Jurkat, Clone E6-1 (cell line): ENCODE results near the gene KLHL29.

Experiments used
- DNase-seq: peaks from one replicate; pipeline ENCODE4 v3.0.0-alpha.2; 2011; ENCODE audit warnings: low read depth, low spot score
- H3K4me3 ChIP-seq: 2 replicates; pipeline ENCODE4 v1.5.1; 2011; ENCODE audit warnings: mild to moderate bottlenecking, low read length, control low read depth, moderate library complexity

KLHL29 gene

GRCh38 chr2:23484275-23484674 is 99.3 kb downstream of the KLHL29 start:
- no peak for DNase-seq
- H3K4me3 ChIP-seq: no peak overlapping the region

DNA sequence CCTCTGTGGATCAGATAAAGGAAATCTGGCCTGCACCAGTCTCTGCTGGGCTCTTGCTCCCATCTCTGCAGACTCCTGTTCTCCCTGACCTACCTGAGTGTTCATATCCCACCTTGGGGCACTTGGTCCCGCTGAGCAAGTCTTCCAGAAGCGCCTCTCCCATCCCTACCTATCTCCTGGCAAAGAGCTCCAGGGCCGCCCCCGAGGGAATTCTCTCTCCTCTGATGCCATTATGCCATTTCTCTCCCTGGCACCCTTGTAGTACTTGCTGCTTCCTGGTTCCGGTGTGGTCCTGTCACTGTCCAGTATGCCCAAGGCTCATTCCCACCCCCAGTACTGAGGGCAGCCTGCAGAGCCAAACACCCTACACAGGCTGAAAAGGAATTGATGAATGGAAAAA is 99.8 kb downstream of the KLHL29 start:
- DNase-seq: no peak
- no peak overlapping the region for H3K4me3 ChIP-seq

GRCh38 chr2:23485261-23485660 is 100.3 kb downstream of the KLHL29 start:
- no peak for DNase-seq
- H3K4me3 ChIP-seq: no peak overlapping the region

DNA sequence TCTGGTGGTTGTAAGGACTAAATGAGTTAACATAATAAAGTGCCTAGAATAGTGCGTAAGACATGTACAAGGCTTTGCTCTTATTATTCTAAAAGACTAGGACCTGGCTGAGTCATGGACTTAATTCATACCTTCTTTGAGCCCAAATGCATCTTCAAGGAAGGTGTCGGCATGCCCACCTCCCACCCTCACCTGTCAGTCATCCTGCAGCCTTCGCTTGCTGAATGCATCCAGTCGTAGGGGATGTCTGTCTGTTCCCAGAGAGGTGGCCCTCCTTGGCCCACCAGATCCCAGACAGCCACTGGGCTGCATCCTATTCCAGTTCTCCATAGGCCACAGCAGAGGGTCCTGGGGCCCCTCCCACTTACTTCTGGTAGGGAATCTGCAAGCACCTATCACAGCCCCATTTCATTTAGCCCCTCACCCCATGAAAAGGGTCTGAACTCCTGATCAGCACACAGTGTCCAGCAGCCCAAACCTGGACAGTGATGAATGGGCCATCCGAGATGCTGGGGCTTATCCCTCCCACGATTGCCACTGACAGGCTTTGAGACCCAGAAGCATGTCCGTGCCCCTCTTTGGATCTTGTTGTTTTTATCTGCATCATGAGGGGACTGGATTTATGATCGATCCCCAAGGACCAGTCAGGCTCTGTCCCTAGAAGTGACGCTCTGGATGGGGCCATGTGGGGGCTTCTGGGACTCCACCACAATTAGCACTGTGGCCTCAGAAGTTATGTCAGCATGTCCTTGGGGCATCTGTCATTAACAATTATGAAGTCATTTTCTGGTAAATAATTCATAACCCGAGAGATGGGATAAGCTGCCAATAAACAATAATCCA is 101.1 kb downstream of the KLHL29 start:
- DNase-seq: no peak
- H3K4me3 ChIP-seq: no peak overlapping the region

DNA sequence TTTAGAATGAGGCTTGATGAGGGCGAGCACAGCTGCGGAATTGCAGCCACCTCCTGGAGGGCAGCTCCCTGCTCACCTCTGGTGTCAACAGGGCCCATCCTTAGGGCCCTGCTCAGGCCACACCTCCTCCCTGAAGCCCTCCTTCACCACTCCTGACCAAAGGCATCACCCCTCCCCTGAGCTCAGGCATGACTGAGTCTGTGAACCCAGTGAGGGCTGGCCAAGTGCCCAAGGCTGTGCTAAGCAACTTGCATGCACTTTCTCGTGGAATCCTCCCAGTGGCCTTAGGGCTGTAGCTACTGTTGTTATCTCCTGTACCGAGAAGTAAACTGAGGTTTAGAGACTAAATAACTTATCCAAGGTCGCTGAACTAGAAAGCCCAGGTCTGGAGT is 101.7 kb downstream of the KLHL29 start:
- no peak overlapping the region for H3K4me3 ChIP-seq
- no peak for DNase-seq

GRCh38 chr2:23487735-23488492 is 102.9 kb downstream of the KLHL29 start:
- DNase-seq: peak; percentile 7
- no peak overlapping the region for H3K4me3 ChIP-seq

- no peak overlapping the region for H3K4me3 ChIP-seq
- DNase-seq: no peak
Observed at GRCh38 chr2:23488584-23488983, 103.6 kb downstream of the KLHL29 start.

GRCh38 chr2:23489471-23490322 is 104.7 kb downstream of the KLHL29 start:
- DNase-seq: no peak
- H3K4me3 ChIP-seq: no peak overlapping the region

- H3K4me3 ChIP-seq: no peak overlapping the region
- no peak for DNase-seq
Observed at GRCh38 chr2:23491591-23492336, 106.8 kb downstream of the KLHL29 start.

GRCh38 chr2:23492337-23492675 is 107.3 kb downstream of the KLHL29 start:
- no peak for DNase-seq
- H3K4me3 ChIP-seq: no peak overlapping the region

DNA sequence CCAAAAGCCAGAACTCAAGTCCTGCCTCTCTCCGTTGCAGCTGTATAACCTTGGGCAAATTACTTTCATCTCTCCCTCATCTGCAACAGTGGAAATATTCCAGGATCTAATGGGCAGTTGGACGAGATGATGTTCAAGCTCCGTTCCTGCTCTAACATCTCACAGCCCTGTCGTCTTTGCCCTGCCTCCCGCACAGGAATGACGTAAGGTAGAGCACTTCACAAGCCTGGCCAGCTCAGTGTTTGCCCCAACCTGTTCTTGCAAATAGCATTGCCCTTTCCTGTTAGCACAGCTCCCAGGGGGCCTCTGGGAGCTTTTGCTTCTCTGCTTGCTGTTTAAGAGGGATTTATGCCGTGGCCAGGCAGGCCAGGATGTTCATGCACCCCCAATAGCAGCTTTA is 107.9 kb downstream of the KLHL29 start:
- no peak overlapping the region for H3K4me3 ChIP-seq
- no peak for DNase-seq

- no peak overlapping the region for H3K4me3 ChIP-seq
- DNase-seq: no peak
Observed at GRCh38 chr2:23493846-23494245, 108.9 kb downstream of the KLHL29 start.

DNA sequence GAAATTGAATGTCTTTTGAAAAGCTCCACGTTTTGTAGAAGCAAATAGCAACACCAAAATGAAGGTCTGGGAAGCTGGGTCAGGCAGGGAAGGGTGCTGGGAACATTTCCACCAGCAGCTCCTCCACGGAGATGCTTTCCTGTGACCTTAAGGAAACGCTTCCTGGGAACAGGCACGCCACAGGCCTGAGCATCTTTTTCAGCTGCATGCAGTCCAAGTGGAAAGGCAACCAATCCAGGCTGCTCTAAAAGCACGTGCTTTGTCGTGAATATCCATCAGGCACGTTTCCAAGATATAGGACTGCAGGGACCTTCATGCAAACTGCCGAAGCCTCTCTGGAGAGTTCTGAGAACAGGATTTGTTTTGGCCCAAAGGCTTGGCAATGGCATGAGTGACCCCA is 109.3 kb downstream of the KLHL29 start:
- DNase-seq: no peak
- no peak overlapping the region for H3K4me3 ChIP-seq

DNA sequence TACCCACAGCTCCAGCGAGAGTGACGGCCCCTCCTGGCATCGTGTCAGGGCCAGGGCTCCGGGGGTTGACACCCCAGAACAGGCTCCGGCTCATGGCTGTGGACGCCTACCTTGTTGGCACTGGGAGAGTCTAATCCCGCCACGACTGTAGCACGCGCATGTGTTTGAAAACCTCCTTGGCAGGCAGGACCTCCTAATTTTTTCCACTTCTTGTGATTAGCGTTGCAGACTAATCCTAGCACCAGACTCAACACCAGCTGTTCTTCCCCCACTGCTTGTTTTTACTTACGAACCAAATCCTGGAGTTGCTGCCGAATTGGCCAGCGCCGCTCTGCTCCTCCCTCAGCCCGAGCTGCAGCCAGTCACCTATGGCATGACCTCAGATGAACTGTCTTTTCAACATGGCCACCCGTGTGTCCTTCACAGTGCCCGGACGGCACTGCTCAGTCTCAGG is 110.7 kb downstream of the KLHL29 start:
- DNase-seq: no peak
- H3K4me3 ChIP-seq: no peak overlapping the region

DNA sequence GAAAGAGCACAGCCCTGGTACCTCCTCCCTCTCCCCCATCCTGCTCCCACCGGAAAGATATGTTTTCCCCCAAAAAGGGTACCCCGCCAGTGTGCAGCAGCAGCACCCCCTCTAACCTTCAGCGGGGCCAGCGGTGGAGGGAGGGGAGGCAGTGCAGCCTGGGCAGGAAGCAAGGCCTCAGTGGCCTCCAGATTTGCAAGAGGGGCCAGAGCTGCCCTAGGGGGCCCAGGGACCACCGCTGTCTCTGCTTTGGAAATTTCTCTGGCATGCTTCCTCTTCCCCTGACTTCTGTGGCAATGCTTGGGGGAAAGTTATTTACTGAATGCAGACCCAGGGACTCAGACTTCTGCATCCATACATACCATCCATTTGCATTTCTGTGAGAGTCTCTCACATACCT is 111.5 kb downstream of the KLHL29 start:
- DNase-seq: no peak

DNA sequence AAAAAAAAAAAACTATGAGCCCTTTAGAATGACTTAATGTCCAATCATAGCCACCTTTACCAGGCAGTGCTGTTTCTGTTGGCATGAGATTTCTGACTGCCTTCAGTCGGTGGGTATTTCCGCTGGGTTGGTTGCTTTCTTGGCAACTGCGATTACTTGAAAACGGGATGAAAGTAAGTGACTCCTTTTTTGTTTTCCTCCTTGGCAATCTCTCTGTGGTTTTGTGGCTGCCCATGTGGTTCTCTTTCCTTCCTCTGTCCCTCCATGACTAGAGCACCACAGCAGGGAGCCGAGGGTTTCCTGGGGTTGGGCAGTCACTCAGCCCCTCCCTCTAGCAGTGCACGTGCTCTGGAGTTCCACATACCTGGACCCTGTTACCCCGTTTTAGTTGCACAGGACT is 112.1 kb downstream of the KLHL29 start:
- peak; percentile 75 for DNase-seq
- H3K4me3 ChIP-seq: no peak overlapping the region

More for the DNA sequence above, 111.5 kb downstream of the KLHL29 start:
- no peak overlapping the region for H3K4me3 ChIP-seq

- DNase-seq: no peak
- H3K4me3 ChIP-seq: no peak overlapping the region
Observed at GRCh38 chr2:23497536-23497935, 112.6 kb downstream of the KLHL29 start.

DNA sequence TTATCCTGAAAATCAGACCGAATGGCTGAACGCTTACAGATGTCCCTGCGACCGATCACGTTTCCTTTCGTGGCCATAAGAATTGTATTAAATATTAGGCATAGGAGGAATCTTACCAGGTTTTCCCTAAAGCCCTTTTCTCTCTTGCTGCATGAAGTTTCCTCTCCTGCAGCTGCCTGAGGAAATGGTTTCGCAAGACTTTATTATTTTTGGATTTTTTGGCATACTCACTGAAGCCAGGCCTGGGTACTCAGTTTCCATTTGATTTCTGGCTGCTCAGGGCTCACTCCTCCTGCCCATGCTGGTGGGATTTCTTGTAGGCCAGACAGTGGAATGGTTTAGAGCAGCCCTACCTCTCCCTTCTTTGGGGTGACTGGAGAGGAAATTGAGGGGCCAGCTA is 114.0 kb downstream of the KLHL29 start:
- no peak overlapping the region for H3K4me3 ChIP-seq
- DNase-seq: no peak

- no peak for DNase-seq
Observed at GRCh38 chr2:23499439-23499838, 114.5 kb downstream of the KLHL29 start.

More at GRCh38 chr2:23499439-23499838, 114.5 kb downstream of the KLHL29 start:
- no peak overlapping the region for H3K4me3 ChIP-seq
